ENCODE measurements around the gene ESRP2. TPM values are rescaled to one million over a fixed set of nuclear protein-coding genes. Genes with fewer than 3 reads are reported as not detected.

ESRP2 gene
- total RNA-seq, 1 experiment from 2014 or later: 27.0 TPM

DNA sequence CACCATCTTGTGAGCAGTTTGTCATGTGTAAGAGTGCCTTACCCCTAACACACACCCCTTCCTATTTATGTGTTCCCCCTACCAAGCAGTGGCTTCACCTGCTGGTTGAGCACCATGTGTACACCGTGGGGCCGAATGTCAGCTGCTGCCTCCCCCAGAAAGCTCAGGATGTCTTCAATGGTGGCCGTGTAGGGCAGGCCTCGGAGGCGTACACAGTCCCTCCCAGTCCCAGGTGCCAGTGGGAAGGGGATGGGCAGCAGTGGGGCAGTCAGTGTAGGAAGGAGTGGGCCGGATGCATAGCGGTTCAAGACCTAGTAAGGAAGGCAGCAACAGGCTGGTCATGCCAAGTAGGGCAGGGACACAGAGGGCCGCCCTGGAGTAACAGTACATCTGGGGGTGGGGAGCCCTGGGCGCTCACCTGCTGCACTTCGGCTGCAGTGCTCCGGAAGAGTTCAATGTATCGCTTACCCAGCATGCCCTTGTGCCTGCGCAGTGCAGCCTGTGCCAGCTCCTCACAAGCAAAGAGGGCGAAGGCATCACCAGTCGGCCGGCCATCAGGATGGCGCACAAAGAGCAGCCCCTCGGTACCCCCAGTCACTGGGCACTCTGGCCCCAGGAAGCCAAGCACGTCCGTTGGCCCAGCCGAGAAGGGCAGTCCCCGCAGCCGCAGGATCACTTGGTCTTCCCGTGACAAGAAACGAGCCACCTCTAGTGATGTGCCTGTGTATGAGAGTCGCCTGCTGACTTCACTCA lies 4.4 kb downstream of the ESRP2 start:
- H3K27me3 ChIP-seq (ENCODE audit: control insufficient read depth, insufficient read depth, low read length): no peaks in the 10 kb centered on the region
- H3K9me3 ChIP-seq (ENCODE audit: control insufficient read depth, insufficient read depth, low read depth, low read length): no peaks in the 10 kb centered on the region
- no peaks in the 10 kb centered on the region; the same call in 1 of the 2 replicates for H3K36me3 ChIP-seq (ENCODE audit: control insufficient read depth, insufficient read depth, low read length)
- POLR2A ChIA-PET: no interaction called here
- no TSS peak for BruUV-seq (replicated peaks)
- H3K4me3 ChIP-seq (ENCODE audit: low read depth in 2 of 2, low read length in 2 of 2): no peak overlapping the region
- no peak overlapping the region for H3K27ac ChIP-seq (ENCODE audit: low read length)
- CTCF ChIA-PET: no interaction called here
- TF ChIP-seq SIN3A (IDR thresholded peaks at IDR 0.05; ENCODE audit: borderline replicate concordance, insufficient read depth, low read depth, low read length) (no peak), TCF7L2 (IDR thresholded peaks at IDR 0.05; ENCODE audit: low read depth, low read length) (no peak), POLR2AphosphoS5 (IDR thresholded peaks at IDR 0.05; ENCODE audit: low read depth, low read length) (no peak)
- TF ChIP-seq, protein P1, sequence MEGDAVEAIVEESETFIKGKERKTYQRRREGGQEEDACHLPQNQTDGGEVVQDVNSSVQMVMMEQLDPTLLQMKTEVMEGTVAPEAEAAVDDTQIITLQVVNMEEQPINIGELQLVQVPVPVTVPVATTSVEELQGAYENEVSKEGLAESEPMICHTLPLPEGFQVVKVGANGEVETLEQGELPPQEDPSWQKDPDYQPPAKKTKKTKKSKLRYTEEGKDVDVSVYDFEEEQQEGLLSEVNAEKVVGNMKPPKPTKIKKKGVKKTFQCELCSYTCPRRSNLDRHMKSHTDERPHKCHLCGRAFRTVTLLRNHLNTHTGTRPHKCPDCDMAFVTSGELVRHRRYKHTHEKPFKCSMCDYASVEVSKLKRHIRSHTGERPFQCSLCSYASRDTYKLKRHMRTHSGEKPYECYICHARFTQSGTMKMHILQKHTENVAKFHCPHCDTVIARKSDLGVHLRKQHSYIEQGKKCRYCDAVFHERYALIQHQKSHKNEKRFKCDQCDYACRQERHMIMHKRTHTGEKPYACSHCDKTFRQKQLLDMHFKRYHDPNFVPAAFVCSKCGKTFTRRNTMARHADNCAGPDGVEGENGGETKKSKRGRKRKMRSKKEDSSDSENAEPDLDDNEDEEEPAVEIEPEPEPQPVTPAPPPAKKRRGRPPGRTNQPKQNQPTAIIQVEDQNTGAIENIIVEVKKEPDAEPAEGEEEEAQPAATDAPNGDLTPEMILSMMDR (IDR thresholded peaks at IDR 0.05): no peak
- TF ChIP-seq, protein P2, sequence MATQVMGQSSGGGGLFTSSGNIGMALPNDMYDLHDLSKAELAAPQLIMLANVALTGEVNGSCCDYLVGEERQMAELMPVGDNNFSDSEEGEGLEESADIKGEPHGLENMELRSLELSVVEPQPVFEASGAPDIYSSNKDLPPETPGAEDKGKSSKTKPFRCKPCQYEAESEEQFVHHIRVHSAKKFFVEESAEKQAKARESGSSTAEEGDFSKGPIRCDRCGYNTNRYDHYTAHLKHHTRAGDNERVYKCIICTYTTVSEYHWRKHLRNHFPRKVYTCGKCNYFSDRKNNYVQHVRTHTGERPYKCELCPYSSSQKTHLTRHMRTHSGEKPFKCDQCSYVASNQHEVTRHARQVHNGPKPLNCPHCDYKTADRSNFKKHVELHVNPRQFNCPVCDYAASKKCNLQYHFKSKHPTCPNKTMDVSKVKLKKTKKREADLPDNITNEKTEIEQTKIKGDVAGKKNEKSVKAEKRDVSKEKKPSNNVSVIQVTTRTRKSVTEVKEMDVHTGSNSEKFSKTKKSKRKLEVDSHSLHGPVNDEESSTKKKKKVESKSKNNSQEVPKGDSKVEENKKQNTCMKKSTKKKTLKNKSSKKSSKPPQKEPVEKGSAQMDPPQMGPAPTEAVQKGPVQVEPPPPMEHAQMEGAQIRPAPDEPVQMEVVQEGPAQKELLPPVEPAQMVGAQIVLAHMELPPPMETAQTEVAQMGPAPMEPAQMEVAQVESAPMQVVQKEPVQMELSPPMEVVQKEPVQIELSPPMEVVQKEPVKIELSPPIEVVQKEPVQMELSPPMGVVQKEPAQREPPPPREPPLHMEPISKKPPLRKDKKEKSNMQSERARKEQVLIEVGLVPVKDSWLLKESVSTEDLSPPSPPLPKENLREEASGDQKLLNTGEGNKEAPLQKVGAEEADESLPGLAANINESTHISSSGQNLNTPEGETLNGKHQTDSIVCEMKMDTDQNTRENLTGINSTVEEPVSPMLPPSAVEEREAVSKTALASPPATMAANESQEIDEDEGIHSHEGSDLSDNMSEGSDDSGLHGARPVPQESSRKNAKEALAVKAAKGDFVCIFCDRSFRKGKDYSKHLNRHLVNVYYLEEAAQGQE (IDR thresholded peaks at IDR 0.05; ENCODE audit: insufficient read depth in 1 of 2, low read depth in 2 of 2, low read length in 1 of 2): no peak
- in situ Hi-C loops (cut with HindIII; ENCODE audit: low pct_unique_long_range_greater_than_20kb, low sequenced_read_pairs) (no loop called here), intact Hi-C loops (cut with micrococcal nuclease; ENCODE audit: unreplicated experiment) (no loop called here)
- ATAC-seq (no peak), DNase-seq (ENCODE audit: low read depth, low spot score) (no peak)
- H3K4me1 ChIP-seq (ENCODE audit: control insufficient read depth, insufficient read depth, low read length): peaks cover 18% of the 10 kb centered on the region

DNA sequence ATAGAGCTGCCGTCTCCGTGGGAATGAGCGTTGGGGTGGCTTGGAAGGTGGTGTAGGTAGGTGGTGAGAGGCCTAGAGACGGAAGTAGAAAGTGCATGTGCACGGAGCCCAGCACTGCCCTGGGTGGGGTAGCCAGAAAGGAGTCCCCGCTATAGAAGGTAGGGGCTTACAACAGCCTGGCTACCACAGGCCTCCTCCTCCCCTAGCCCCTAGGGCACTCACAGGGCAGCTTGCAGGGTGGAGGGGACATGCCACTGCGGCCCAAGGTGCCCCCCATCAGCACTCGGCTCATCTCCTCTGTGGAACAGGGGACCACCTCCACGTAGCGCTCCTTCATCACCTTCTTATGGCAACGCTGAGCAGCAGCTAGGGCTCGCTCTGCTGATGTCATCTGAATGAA lies 5.0 kb downstream of the ESRP2 start:
- CTCF ChIA-PET: no interaction called here

More for the DNA sequence above, 5.0 kb downstream of the ESRP2 start:
- no peak overlapping the region for H3K27ac ChIP-seq (ENCODE audit: low read length)
- H3K27me3 ChIP-seq (ENCODE audit: control insufficient read depth, insufficient read depth, low read length): no peaks in the 10 kb centered on the region
- H3K4me3 ChIP-seq (ENCODE audit: low read depth in 2 of 2, low read length in 2 of 2): no peak overlapping the region
- no peaks in the 10 kb centered on the region for H3K9me3 ChIP-seq (ENCODE audit: control insufficient read depth, insufficient read depth, low read depth, low read length)
- TF ChIP-seq, protein P1 (IDR thresholded peaks at IDR 0.05): no peak
- TF ChIP-seq TCF7L2 (IDR thresholded peaks at IDR 0.05; ENCODE audit: low read depth, low read length) (no peak), POLR2AphosphoS5 (IDR thresholded peaks at IDR 0.05; ENCODE audit: low read depth, low read length) (no peak), SIN3A (IDR thresholded peaks at IDR 0.05; ENCODE audit: borderline replicate concordance, insufficient read depth, low read depth, low read length) (no peak)
- TF ChIP-seq, protein P2 (IDR thresholded peaks at IDR 0.05; ENCODE audit: insufficient read depth in 1 of 2, low read depth in 2 of 2, low read length in 1 of 2): no peak
- intact Hi-C loops (cut with micrococcal nuclease; ENCODE audit: unreplicated experiment): no loop called here
- peaks cover 18% of the 10 kb centered on the region for H3K4me1 ChIP-seq (ENCODE audit: control insufficient read depth, insufficient read depth, low read length)
- H3K36me3 ChIP-seq (ENCODE audit: control insufficient read depth, insufficient read depth, low read length): no peaks in the 10 kb centered on the region; the same call in 1 of the 2 replicates
- POLR2A ChIA-PET: no interaction called here
- ATAC-seq (no peak), DNase-seq (ENCODE audit: low read depth, low spot score) (no peak)
- no TSS peak for BruUV-seq (replicated peaks)
- in situ Hi-C loops (cut with HindIII; ENCODE audit: low pct_unique_long_range_greater_than_20kb, low sequenced_read_pairs): no loop called here
